Ishikawa (cell line): ENCODE measurements around the gene SMARCA4.

Experiments used
- CEBPB ChIP-seq: IDR thresholded peaks from 2 replicates; pipeline ENCODE4 v1.6.1; 2012
- CREB1 ChIP-seq: IDR thresholded peaks from 2 replicates; pipeline ENCODE4 v1.6.1; 2012; ENCODE audit warnings: low read depth
- EP300 ChIP-seq: IDR thresholded peaks from 2 replicates; pipeline ENCODE4 v1.6.1; 2012; ENCODE audit warnings: borderline replicate concordance
- FOXM1 ChIP-seq: IDR thresholded peaks from 2 replicates; pipeline ENCODE4 v1.6.1; 2012; ENCODE audit warnings: low read depth, borderline replicate concordance
- NFIC ChIP-seq: IDR thresholded peaks from 2 replicates; pipeline ENCODE4 v1.6.1; 2012
- RAD21 ChIP-seq: IDR thresholded peaks from 2 replicates; pipeline ENCODE4 v1.6.1; 2012; ENCODE audit warnings: low read depth
- REST ChIP-seq: IDR thresholded peaks from 2 replicates; pipeline ENCODE4 v1.6.1; 2012; ENCODE audit warnings: low read depth, mild to moderate bottlenecking
- TAF1 ChIP-seq: IDR thresholded peaks from 2 replicates; pipeline ENCODE4 v1.6.1; 2012; ENCODE audit warnings: low read depth, mild to moderate bottlenecking
- TCF12 ChIP-seq: IDR thresholded peaks from 2 replicates; pipeline ENCODE4 v1.6.1; 2012; ENCODE audit warnings: low read depth
- TEAD4 ChIP-seq: IDR thresholded peaks from 2 replicates; pipeline ENCODE4 v1.6.1; 2012
- USF1 ChIP-seq: IDR thresholded peaks from 2 replicates; pipeline ENCODE4 v1.6.1; 2012
- YY1 ChIP-seq: IDR thresholded peaks from 2 replicates; pipeline ENCODE4 v1.6.1; 2012; ENCODE audit warnings: low read depth
- ZBTB7A ChIP-seq: IDR thresholded peaks from 2 replicates; pipeline ENCODE4 v1.6.1; 2012; ENCODE audit warnings: low read depth
- TF ChIP-seq, protein P1 (sequence below): IDR thresholded peaks from 2 replicates; pipeline ENCODE4 v1.6.1; 2012

GRCh38 chr19:11087870-11088505 is 127.2 kb downstream of the SMARCA4 start:
- no peak for TF ChIP-seq CEBPB
- no peak for TF ChIP-seq RAD21
- no peak for TF ChIP-seq EP300
- no peak for TF ChIP-seq YY1
- TF ChIP-seq, protein P1, sequence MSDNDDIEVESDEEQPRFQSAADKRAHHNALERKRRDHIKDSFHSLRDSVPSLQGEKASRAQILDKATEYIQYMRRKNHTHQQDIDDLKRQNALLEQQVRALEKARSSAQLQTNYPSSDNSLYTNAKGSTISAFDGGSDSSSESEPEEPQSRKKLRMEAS = no peak
- TF ChIP-seq FOXM1 = no peak
- TF ChIP-seq TCF12 = no peak
- TF ChIP-seq NFIC = no peak
- no peak for TF ChIP-seq CREB1
- TF ChIP-seq USF1 = no peak
- no peak for TF ChIP-seq REST
- TF ChIP-seq TAF1 = no peak
- no peak for TF ChIP-seq TEAD4
- no peak for TF ChIP-seq ZBTB7A
